Astrocyte (in vitro differentiated cells and primary cell): ENCODE results near the gene METRN. TPM values are rescaled to one million over a fixed set of nuclear protein-coding genes. Genes with fewer than 3 reads are reported as not detected.

Experiments
- DNase-seq: peaks from one replicate; pipeline ENCODE4 v3.0.0-alpha.2; 2010; ENCODE audit warnings: low read depth
- FAIRE-seq: peaks from 2 replicates; lab custom pipeline; 2011; peaks lifted over from hg19 to GRCh38; lab: Jason Lieb, UNC
- H2AFZ ChIP-seq: 2 replicates; pipeline ENCODE4 v1.6.0; 2012; ENCODE audit warnings: low read depth, low read length, inconsistent platforms
- H3K27ac ChIP-seq: 2 replicates; pipeline ENCODE4 v1.5.1; 2011; ENCODE audit warnings: low read depth, low read length, inconsistent platforms
- H3K27me3 ChIP-seq: 2 replicates; pipeline ENCODE4 v1.6.0; 2011; ENCODE audit warnings: low read length, inconsistent platforms; ENCODE audit not compliant: insufficient read depth
- H3K36me3 ChIP-seq: 2 replicates; pipeline ENCODE4 v1.5.1; 2011; ENCODE audit warnings: low read length, inconsistent platforms; ENCODE audit not compliant: insufficient read depth
- H3K4me1 ChIP-seq: 2 replicates; pipeline ENCODE4 v1.5.1; 2011; ENCODE audit warnings: low read length, inconsistent platforms; ENCODE audit not compliant: insufficient read depth
- H3K4me2 ChIP-seq: 2 replicates; pipeline ENCODE4 v1.6.0; 2012; ENCODE audit warnings: low read length, inconsistent platforms
- H3K4me3 ChIP-seq: 2 replicates; pipeline ENCODE4 v1.5.1; 2011; ENCODE audit warnings: low read depth, mild to moderate bottlenecking, low read length, inconsistent platforms; ENCODE audit not compliant: insufficient read depth
- H3K79me2 ChIP-seq: 2 replicates; pipeline ENCODE4 v1.6.0; 2012; ENCODE audit warnings: mild to moderate bottlenecking, low read length, inconsistent platforms; ENCODE audit not compliant: insufficient read depth
- H3K9ac ChIP-seq: 2 replicates; pipeline ENCODE4 v1.6.0; 2012; ENCODE audit warnings: mild to moderate bottlenecking, low read length, inconsistent platforms
- H3K9me3 ChIP-seq: 2 replicates; pipeline ENCODE4 v1.5.1; 2012; ENCODE audit warnings: low read depth, mild to moderate bottlenecking, low read length, inconsistent platforms; ENCODE audit not compliant: insufficient read depth
- H4K20me1 ChIP-seq: 2 replicates; pipeline ENCODE4 v1.6.0; 2012; ENCODE audit warnings: low read length, inconsistent platforms; ENCODE audit not compliant: insufficient read depth
- H3K27ac Mint-ChIP-seq: one replicate; pipeline ENCODE4 v1.8.0; 2021; ENCODE audit warnings: mild to moderate bottlenecking, mixed read lengths; ENCODE audit not compliant: unreplicated experiment
- H3K27me3 Mint-ChIP-seq: one replicate; pipeline ENCODE4 v1.8.0; 2021; ENCODE audit warnings: low read depth, mixed read lengths; ENCODE audit not compliant: unreplicated experiment
- H3K36me3 Mint-ChIP-seq: one replicate; pipeline ENCODE4 v1.8.0; 2021; ENCODE audit warnings: low read depth, mixed read lengths; ENCODE audit not compliant: unreplicated experiment
- H3K4me1 Mint-ChIP-seq: one replicate; pipeline ENCODE4 v1.8.0; 2021; ENCODE audit warnings: low read depth, mixed read lengths; ENCODE audit not compliant: unreplicated experiment
- H3K4me3 Mint-ChIP-seq: one replicate; pipeline ENCODE4 v1.8.0; 2021; ENCODE audit warnings: mild to moderate bottlenecking, moderate library complexity, mixed read lengths; ENCODE audit not compliant: unreplicated experiment
- H3K9me3 Mint-ChIP-seq: one replicate; pipeline ENCODE4 v1.8.0; 2021; ENCODE audit warnings: mild to moderate bottlenecking, mixed read lengths; ENCODE audit not compliant: unreplicated experiment
- CTCF ChIP-seq: IDR thresholded peaks from 2 replicates; pipeline ENCODE4 v1.5.1; 2011; ENCODE audit warnings: low read depth, mild to moderate bottlenecking, inconsistent platforms, low read length, moderate library complexity; ENCODE audit not compliant: insufficient read depth
- EZH2 ChIP-seq: IDR thresholded peaks from 2 replicates; pipeline ENCODE4 v1.6.1; 2012; ENCODE audit warnings: mild to moderate bottlenecking, low read length, inconsistent platforms; ENCODE audit not compliant: insufficient read depth
- total RNA-seq: library from RNA; stranded (reverse); gene quantifications from 2 replicates; pipeline ENCODE4 v1.2.1, GENCODE V29; 2021

Gene METRN
- total RNA-seq, 1 donor from 2014 or later, result 31.5 TPM

GRCh38 chr16:704552-705380 is 10.2 kb upstream of the METRN start:
- peak overlapping the region; percentile 36 for H3K4me2 ChIP-seq
- no peak overlapping the region for H3K4me3 ChIP-seq

GRCh38 chr16:705431-706188 is 9.3 kb upstream of the METRN start, which contains the start of gene FBXL16:
Gene FBXL16 (minus strand): TSS chr16:705801. CDS start chr16:697405, 8,396 bp downstream.
- H3K36me3 ChIP-seq, result no peaks in the 10 kb centered on the region
- H3K4me2 ChIP-seq, result peak within 1 kb of the TSS; percentile 67
- no peak within 1 kb of the TSS for H2AFZ ChIP-seq
- H3K9me3 Mint-ChIP-seq, result peaks cover 5% of the 10 kb centered on the region
- peak within 1 kb of the TSS; percentile 45 for H3K4me3 Mint-ChIP-seq
- DNase-seq, result no peak
- TF ChIP-seq CTCF, result no peak
- TF ChIP-seq EZH2, result no peak
- no peaks in the 10 kb centered on the region for H3K9me3 ChIP-seq
- no peak within 1 kb of the TSS for H3K27ac Mint-ChIP-seq
- peaks cover 43% of the 10 kb centered on the region for H3K27me3 ChIP-seq
- FAIRE-seq, result no peak
- H3K4me1 ChIP-seq, result peaks cover 17% of the 10 kb centered on the region
- H3K79me2 ChIP-seq, result no peaks in the 10 kb centered on the region
- H3K4me1 Mint-ChIP-seq, result peaks cover 1% of the 10 kb centered on the region
- H3K27ac ChIP-seq, result no peak within 1 kb of the TSS
- no peak within 1 kb of the TSS for H3K4me3 ChIP-seq
- peaks cover 46% of the 10 kb centered on the region for H3K27me3 Mint-ChIP-seq
- H3K36me3 Mint-ChIP-seq, result no peaks in the 10 kb centered on the region
- no peak within 1 kb of the TSS for H3K9ac ChIP-seq
- H4K20me1 ChIP-seq, result peaks cover 34% of the 10 kb centered on the region

More at GRCh38 chr16:704552-705380, 10.2 kb upstream of the METRN start:
- TF ChIP-seq CTCF, result no peak
- TF ChIP-seq EZH2, result peak; percentile 26
- H3K36me3 Mint-ChIP-seq, result no peaks in the 10 kb centered on the region
- FAIRE-seq (no peak), DNase-seq (no peak)
- Histone ChIP-seq H3K9me3 (no peaks in the 10 kb centered on the region), H3K4me1 (peaks cover 9% of the 10 kb centered on the region), H4K20me1 (peaks cover 34% of the 10 kb centered on the region), H3K9ac (no peak overlapping the region), H3K79me2 (no peaks in the 10 kb centered on the region), H3K27ac (no peak overlapping the region), H3K36me3 (no peaks in the 10 kb centered on the region), H3K27me3 (peaks cover 43% of the 10 kb centered on the region), H2AFZ (no peak overlapping the region)
- H3K27ac Mint-ChIP-seq, result no peak overlapping the region
- peaks cover 1% of the 10 kb centered on the region for H3K4me1 Mint-ChIP-seq
- H3K4me3 Mint-ChIP-seq, result peak overlapping the region; percentile 20
- peaks cover 5% of the 10 kb centered on the region for H3K9me3 Mint-ChIP-seq
- H3K27me3 Mint-ChIP-seq, result peaks cover 46% of the 10 kb centered on the region
